H1 (cell line): ENCODE data around the gene SERPINE3. TPM values are rescaled to one million over a fixed set of nuclear protein-coding genes. Genes with fewer than 3 reads are reported as not detected.

ENCODE experiments used
- CTCF ChIA-PET: fragments of 300-600 bp; sonication (Branson Sonifier 250); formaldehyde crosslinking; loops from one replicate; lab custom pipeline; 2021; ENCODE audit not compliant: partially characterized antibody; lab: Charles Lee
- POLR2A ChIA-PET: fragments of 300-600 bp; sonication (Branson Sonifier 250); formaldehyde crosslinking; loops from one replicate; lab custom pipeline; 2021; ENCODE audit warnings: inconsistent platforms; ENCODE audit not compliant: partially characterized antibody; lab: Charles Lee
- DNase-seq, 2 experiments: peaks; one replicate each; pipeline versions ENCODE4 v3.0.0 to v3.0.0-alpha.2; 2010 to 2022; ENCODE audit warnings: low spot score in 2 of 2, low read depth in 1 of 2, mixed read lengths in 1 of 2
- FAIRE-seq: peaks from 2 replicates; lab custom pipeline; 2011; peaks lifted over from hg19 to GRCh38; lab: Jason Lieb, UNC
- H2AFZ ChIP-seq: 2 replicates; pipeline ENCODE4 v1.8.1; 2012; ENCODE audit warnings: low read length, inconsistent platforms
- H2AK5ac ChIP-seq: 2 replicates; pipeline ENCODE4 v1.6.1; 2013; ENCODE audit warnings: low read depth, low read length
- H2BK120ac ChIP-seq: replicated peaks from 2 replicates; pipeline ENCODE3; 2013; ENCODE audit warnings: low read depth, low read length, inconsistent platforms
- H2BK12ac ChIP-seq: 2 replicates; pipeline ENCODE4 v1.6.1; 2013; ENCODE audit warnings: low read depth, low read length
- H2BK15ac ChIP-seq: 2 replicates; pipeline ENCODE4 v1.6.1; 2013; ENCODE audit warnings: low read length
- H2BK20ac ChIP-seq: 2 replicates; pipeline ENCODE4 v1.6.1; 2013; ENCODE audit warnings: low read length
- H2BK5ac ChIP-seq: 2 replicates; pipeline ENCODE4 v1.6.1; 2013; ENCODE audit warnings: low read depth, low read length
- H3K14ac ChIP-seq: 2 replicates; pipeline ENCODE4 v1.6.1; 2013; ENCODE audit warnings: inconsistent platforms; ENCODE audit not compliant: insufficient read length
- H3K18ac ChIP-seq: 2 replicates; pipeline ENCODE4 v1.6.1; 2013; ENCODE audit warnings: low read length; ENCODE audit errors: extremely low read depth
- H3K23ac ChIP-seq: 2 replicates; pipeline ENCODE4 v1.6.1; 2013; ENCODE audit warnings: inconsistent platforms; ENCODE audit not compliant: insufficient read length
- H3K23me2 ChIP-seq: 2 replicates; pipeline ENCODE4 v1.6.1; 2013; ENCODE audit warnings: low read depth, low read length
- H3K27ac ChIP-seq: 2 replicates; pipeline ENCODE4 v1.6.1; 2011; ENCODE audit warnings: low read depth, low read length, inconsistent platforms
- H3K27me3 ChIP-seq, 4 experiments: replicated peaks in 1 of 4; 1 replicate in 1 of 4; 2 replicates in 3 of 4; pipeline versions ENCODE4 v1.6.1 to v1.8.1; 2011 to 2013; ENCODE audit warnings: low read length in 3 of 4, mild to moderate bottlenecking in 3 of 4, inconsistent platforms in 2 of 4, mixed read lengths in 2 of 4, moderate library complexity in 1 of 4; ENCODE audit not compliant: control insufficient read depth in 3 of 4, insufficient read depth in 3 of 4; ENCODE audit errors: extremely low read depth in 1 of 4
- H3K36me3 ChIP-seq, 4 experiments: 2 replicates each; pipeline versions ENCODE4 v1.6.1 to v1.8.1; 2011 to 2013; ENCODE audit warnings: mild to moderate bottlenecking in 4 of 4, low read length in 3 of 4, moderate library complexity in 2 of 4, control low read depth in 1 of 4, inconsistent platforms in 1 of 4; ENCODE audit not compliant: insufficient read depth in 4 of 4, control insufficient read depth in 2 of 4
- H3K4ac ChIP-seq: replicated peaks from 2 replicates; pipeline ENCODE3; 2013; ENCODE audit warnings: low read length, low read depth, mixed read lengths, inconsistent platforms; ENCODE audit not compliant: insufficient read length
- H3K4me1 ChIP-seq, 4 experiments: replicated peaks in 1 of 4; 1 replicate in 1 of 4; 2 replicates in 3 of 4; pipeline versions ENCODE4 v1.6.1 to v1.8.1; 2011 to 2013; ENCODE audit warnings: low read length in 3 of 4, inconsistent platforms in 2 of 4, mixed read lengths in 1 of 4; ENCODE audit not compliant: insufficient read depth in 4 of 4, control insufficient read depth in 3 of 4
- H3K4me2 ChIP-seq, 2 experiments: 2 replicates each; pipeline versions ENCODE4 v1.6.1 to v1.8.1; 2011 to 2013; ENCODE audit warnings: low read depth in 2 of 2, low read length in 2 of 2, control low read depth in 1 of 2, inconsistent platforms in 1 of 2, mild to moderate bottlenecking in 1 of 2; ENCODE audit not compliant: insufficient read depth in 1 of 2
- H3K4me3 ChIP-seq, 4 experiments: fragments of 200-600, 300-600 bp in 1 of 4; sonication (generic), shearing (Covaris generic), sonication (Bioruptor Twin) in 1 of 4; 2 replicates each; pipeline versions ENCODE4 v1.5.1 to v1.8.1; 2011 to 2016; ENCODE audit warnings: low read length in 4 of 4, low read depth in 3 of 4, control low read depth in 2 of 4, inconsistent platforms in 2 of 4, mild to moderate bottlenecking in 2 of 4, mixed read lengths in 1 of 4, moderate library complexity in 1 of 4; ENCODE audit not compliant: insufficient read depth in 2 of 4; ENCODE audit errors: extremely low read depth in 1 of 4
- H3K56ac ChIP-seq: replicated peaks from 2 replicates; pipeline ENCODE3; 2013; ENCODE audit warnings: low read depth, mild to moderate bottlenecking, mixed read lengths, low read length, inconsistent platforms; ENCODE audit not compliant: insufficient read length
- H3K79me1 ChIP-seq: 2 replicates; pipeline ENCODE4 v1.6.1; 2013; ENCODE audit warnings: low read depth, low read length, control low read depth
- H3K79me2 ChIP-seq, 2 experiments: 2 replicates each; pipeline versions ENCODE4 v1.6.1 to v1.8.1; 2012 to 2013; ENCODE audit warnings: low read length in 2 of 2, mild to moderate bottlenecking in 2 of 2, inconsistent platforms in 1 of 2; ENCODE audit not compliant: insufficient read depth in 2 of 2, control insufficient read depth in 1 of 2
- H3K9ac ChIP-seq, 4 experiments: replicated peaks in 1 of 4; 1 replicate in 1 of 4; 2 replicates in 3 of 4; pipeline versions ENCODE4 v1.6.1 to v1.8.1; 2011 to 2013; ENCODE audit warnings: low read depth in 3 of 4, low read length in 3 of 4, control low read depth in 2 of 4, mild to moderate bottlenecking in 2 of 4, moderate library complexity in 2 of 4, inconsistent platforms in 1 of 4; ENCODE audit errors: extremely low read depth in 1 of 4
- H3K9me3 ChIP-seq, 2 experiments: 2 replicates each; pipeline versions ENCODE4 v1.6.1 to v1.8.1; 2012 to 2013; ENCODE audit warnings: mild to moderate bottlenecking in 2 of 2, moderate library complexity in 2 of 2, control low read depth in 1 of 2, inconsistent platforms in 1 of 2, low read depth in 1 of 2, low read length in 1 of 2, mixed read lengths in 1 of 2; ENCODE audit not compliant: insufficient read depth in 2 of 2
- H4K20me1 ChIP-seq, 2 experiments: replicated peaks in 1 of 2; 2 replicates each; pipeline versions ENCODE3 to v1.8.1; 2011 to 2013; ENCODE audit warnings: inconsistent platforms in 2 of 2, low read length in 2 of 2, mild to moderate bottlenecking in 1 of 2; ENCODE audit not compliant: insufficient read depth in 2 of 2, control insufficient read depth in 1 of 2
- H4K5ac ChIP-seq: 2 replicates; pipeline ENCODE4 v1.6.1; 2013; ENCODE audit warnings: low read length, low read depth, mixed read lengths, inconsistent platforms; ENCODE audit not compliant: insufficient read length
- H4K8ac ChIP-seq: 2 replicates; pipeline ENCODE4 v1.8.0; 2013; ENCODE audit warnings: mild to moderate bottlenecking, moderate library complexity, low read length, inconsistent platforms; ENCODE audit not compliant: insufficient read depth; ENCODE audit errors: extremely low read depth
- H4K91ac ChIP-seq: replicated peaks from 2 replicates; pipeline ENCODE3; 2013; ENCODE audit warnings: low read length, mixed read lengths, inconsistent platforms; ENCODE audit not compliant: insufficient read length
- BACH1 ChIP-seq: IDR thresholded peaks from 2 replicates; pipeline ENCODE4 v1.6.1; 2012; ENCODE audit warnings: low read length, improper control_type of control experiment
- BRCA1 ChIP-seq: IDR thresholded peaks from 2 replicates; pipeline ENCODE4 v1.6.1; 2012; ENCODE audit warnings: low read depth, low read length, improper control_type of control experiment
- CBX8 ChIP-seq: fragments of 300-800, 300-1000 bp; sonication (generic); IDR thresholded peaks from 2 replicates; pipeline ENCODE4 v1.7.1; 2016; ENCODE audit warnings: low read depth, low read length, borderline replicate concordance
- E2F6 ChIP-seq: IDR thresholded peaks from 2 replicates; pipeline ENCODE4 v1.6.1; 2012; ENCODE audit warnings: inconsistent platforms
- GTF2F1 ChIP-seq: IDR thresholded peaks from 2 replicates; pipeline ENCODE4 v1.6.1; 2012; ENCODE audit warnings: low read depth, low read length, improper control_type of control experiment, borderline replicate concordance
- HDAC6 ChIP-seq: IDR thresholded peaks from one replicate; pipeline ENCODE4 v1.7.1; 2012; ENCODE audit warnings: low read depth, mild to moderate bottlenecking, inconsistent platforms, low read length, moderate library complexity
- KDM1A ChIP-seq: fragments of 200-600, 300-600 bp; sonication (generic); IDR thresholded peaks from 2 replicates; pipeline ENCODE4 v1.7.1; 2016; ENCODE audit warnings: mild to moderate bottlenecking, low read length, borderline replicate concordance
- NRF1 ChIP-seq: IDR thresholded peaks from 2 replicates; pipeline ENCODE4 v1.6.1; 2011; ENCODE audit warnings: mild to moderate bottlenecking, low read depth, low read length, improper control_type of control experiment
- RNF2 ChIP-seq: fragments of 200-900, 300-1000 bp; sonication (generic); IDR thresholded peaks from 2 replicates; pipeline ENCODE4 v1.7.1; 2016; ENCODE audit warnings: borderline replicate concordance, low read depth, mild to moderate bottlenecking, antibody characterized with exemption, low read length; ENCODE audit not compliant: poor library complexity, severe bottlenecking; ENCODE audit errors: missing control alignments
- SIX5 ChIP-seq: IDR thresholded peaks from 2 replicates; pipeline ENCODE4 v1.6.1; 2011; ENCODE audit warnings: mild to moderate bottlenecking, low read depth, low read length
- SRF ChIP-seq: IDR thresholded peaks from 2 replicates; pipeline ENCODE4 v1.6.1; 2011; ENCODE audit warnings: mild to moderate bottlenecking, low read depth, low read length, moderate library complexity
- USF2 ChIP-seq: IDR thresholded peaks from 2 replicates; pipeline ENCODE4 v1.6.1; 2011; ENCODE audit warnings: low read length, improper control_type of control experiment
- WGBS, 2 experiments: shearing (Covaris generic) in 1 of 2; methylation state at CpG; one replicate each; pipeline versions ENCODE4 v1.1.6 to v1.1.7; 2013 to 2015; ENCODE audit warnings: low lambda C conversion rate in 2 of 2, mixed read lengths in 2 of 2, inconsistent platforms in 1 of 2, low coverage in 1 of 2, missing lambda C conversion rate in 1 of 2; ENCODE audit not compliant: insufficient replicate concordance in 2 of 2, insufficient coverage in 1 of 2, insufficient read length in 1 of 2; ENCODE audit errors: extremely low coverage in 1 of 2, missing lambda C conversion rate in 1 of 2; 5-methylcytosine and 5-hydroxymethylcytosine counted together
- polyA plus RNA-seq, 7 experiments: library from polyadenylated mRNA; depleted of rRNA in 3 of 7; stranded (reverse) in 5 of 7; unstranded in 2 of 7; fragments of >200 nt in 5 of 7; fragments of 200-250 nt in 2 of 7; gene quantifications; 1 replicate in 5 of 7; 2 replicates in 1 of 7; 4 replicates in 1 of 7; pipeline versions ENCODE4 v1.2.1 to v1.2.3, GENCODE V29; 2011 to 2013; ENCODE audit warnings: missing spikeins in 2 of 7, mixed read lengths in 2 of 7
- total RNA-seq: library from RNA; stranded (reverse); fragmentation: NEBNext Ultra II Directional; extraction: Animal tissue kit (Norgen Biotek cat#: 25700); gene quantifications from 2 replicates; pipeline ENCODE4 v1.2.1, GENCODE V29; 2021

SERPINE3 gene
- total and polyA plus RNA-seq, 2 of the 8 experiments (the other 6 are each of a cell fraction or from before 2014, with no cell fraction given) = 0.34 to 1.0 TPM

GRCh38 chr13:51311231-51311630 is 28.3 kb upstream of the SERPINE3 start:
- Histone ChIP-seq H2BK120ac (no peak overlapping the region), H3K9ac (no peak overlapping the region), H4K20me1 (no peaks in the 10 kb centered on the region), H2BK5ac (no peak overlapping the region; the same call in 1 of the 2 replicates), H3K9me3 (peaks cover 0 to 3% of the 10 kb centered on the region in 2 experiments; a peak in 1 of 4 replicates), H3K56ac (no peak overlapping the region), H3K23me2 (no peaks in the 10 kb centered on the region; the same call in 1 of the 2 replicates), H2BK15ac (no peak overlapping the region), H3K4ac (no peak overlapping the region), H3K4me2 (no peak overlapping the region), H3K23ac (no peak overlapping the region), H3K14ac (no peak overlapping the region), H3K27me3 (no peaks in the 10 kb centered on the region), H2AK5ac (no peak overlapping the region), H2BK12ac (no peak overlapping the region), H3K79me2 (no peaks in the 10 kb centered on the region), H3K4me1 (peaks cover 4 to 19% (median 6%) of the 10 kb centered on the region in 4 experiments; a peak in 4 of 7 replicates), H4K5ac (peak overlapping the region; percentile 19), H4K8ac (no peak overlapping the region), H3K18ac (no peak overlapping the region), H2AFZ (no peak overlapping the region), H2BK20ac (peak overlapping the region; percentile 2; the same call in 1 of the 2 replicates), H3K79me1 (no peaks in the 10 kb centered on the region), H3K36me3 (no peaks in the 10 kb centered on the region), H3K27ac (no peak overlapping the region), H4K91ac (peak overlapping the region; percentile 8), H3K4me3 (no peak overlapping the region)
- 80% methylated on average over 2 of the region's 2 CpGs; no CpG with 5 or more reads in 1 of the 2 experiments for WGBS, 2 experiments
- no peak for DNase-seq
- CTCF ChIA-PET = interaction anchor here (0.8 to 5.0 kb wide), 4 partner anchors 10 to 62 kb away, joined by 3 to 23 read pairs (median 8); no protein-coding TSS in a partner anchor
- POLR2A ChIA-PET = interaction anchor here (1.7 to 1.9 kb wide), 2 partner anchors 8 to 64 kb away, joined by 6 to 7 read pairs; no protein-coding TSS in a partner anchor
- no peak for FAIRE-seq
- no peak for TF ChIP-seq SIX5
- TF ChIP-seq KDM1A = no peak
- no peak for TF ChIP-seq NRF1
- no peak for TF ChIP-seq HDAC6
- no peak for TF ChIP-seq E2F6
- TF ChIP-seq GTF2F1 = no peak
- TF ChIP-seq USF2 = no peak
- no peak for TF ChIP-seq BACH1
- no peak for TF ChIP-seq BRCA1
- TF ChIP-seq RNF2 = no peak
- TF ChIP-seq SRF = no peak
- no peak for TF ChIP-seq CBX8
